ENCODE data around the gene NCKAP1. TPM values are rescaled to one million over a fixed set of nuclear protein-coding genes. Genes with fewer than 3 reads are reported as not detected.

Gene NCKAP1
- total and polyA plus RNA-seq, 2 experiments from 2014 or later = 54.5 to 216 TPM

DNA sequence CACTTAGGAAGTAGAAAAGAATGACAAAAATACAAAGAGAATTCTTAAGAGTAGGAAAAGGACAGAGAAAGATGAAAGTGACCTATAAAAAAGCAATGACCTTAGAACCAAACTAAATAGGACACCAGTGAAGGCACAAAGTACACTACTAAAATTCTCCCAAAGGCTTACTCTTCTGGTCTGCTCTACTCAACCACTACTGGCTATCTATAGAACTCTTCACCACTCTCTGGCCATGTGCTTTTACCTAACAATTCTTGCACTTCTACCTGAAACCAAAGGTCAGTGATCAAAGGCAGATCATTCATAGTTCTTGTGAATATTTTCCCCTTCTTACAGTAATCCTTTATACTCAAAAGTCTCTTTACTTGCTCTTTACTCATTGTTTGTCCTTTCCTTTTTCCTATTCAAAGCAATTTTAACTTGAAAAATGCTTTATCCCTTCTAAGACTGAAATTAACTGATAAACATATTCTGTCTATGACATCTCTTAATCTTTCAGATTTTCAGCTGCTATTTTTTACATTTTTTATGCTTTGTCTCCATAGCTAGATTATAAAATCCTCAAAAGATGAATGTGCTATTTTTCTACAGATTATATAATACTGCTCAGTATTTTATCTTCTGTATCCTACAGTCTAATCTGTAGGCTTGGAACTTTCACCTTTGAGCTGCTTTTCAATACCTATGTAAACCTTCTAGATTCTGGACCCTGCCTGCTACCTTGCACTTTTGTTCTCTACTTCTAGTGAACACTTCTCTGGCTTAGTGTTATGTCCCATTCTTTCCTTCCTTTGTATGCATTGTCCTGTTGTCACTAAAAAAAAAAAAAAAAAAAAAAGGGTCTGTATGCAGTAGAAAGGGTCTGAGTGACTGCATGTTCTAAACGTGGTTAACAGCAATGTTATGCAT is 64.6 kb downstream of the NCKAP1 start:
- TF ChIP-seq, protein P1, sequence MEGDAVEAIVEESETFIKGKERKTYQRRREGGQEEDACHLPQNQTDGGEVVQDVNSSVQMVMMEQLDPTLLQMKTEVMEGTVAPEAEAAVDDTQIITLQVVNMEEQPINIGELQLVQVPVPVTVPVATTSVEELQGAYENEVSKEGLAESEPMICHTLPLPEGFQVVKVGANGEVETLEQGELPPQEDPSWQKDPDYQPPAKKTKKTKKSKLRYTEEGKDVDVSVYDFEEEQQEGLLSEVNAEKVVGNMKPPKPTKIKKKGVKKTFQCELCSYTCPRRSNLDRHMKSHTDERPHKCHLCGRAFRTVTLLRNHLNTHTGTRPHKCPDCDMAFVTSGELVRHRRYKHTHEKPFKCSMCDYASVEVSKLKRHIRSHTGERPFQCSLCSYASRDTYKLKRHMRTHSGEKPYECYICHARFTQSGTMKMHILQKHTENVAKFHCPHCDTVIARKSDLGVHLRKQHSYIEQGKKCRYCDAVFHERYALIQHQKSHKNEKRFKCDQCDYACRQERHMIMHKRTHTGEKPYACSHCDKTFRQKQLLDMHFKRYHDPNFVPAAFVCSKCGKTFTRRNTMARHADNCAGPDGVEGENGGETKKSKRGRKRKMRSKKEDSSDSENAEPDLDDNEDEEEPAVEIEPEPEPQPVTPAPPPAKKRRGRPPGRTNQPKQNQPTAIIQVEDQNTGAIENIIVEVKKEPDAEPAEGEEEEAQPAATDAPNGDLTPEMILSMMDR (IDR thresholded peaks at IDR 0.05; ENCODE audit: poor library complexity) = no peak
- TF ChIP-seq EZH2 (IDR thresholded peaks at IDR 0.05; ENCODE audit: borderline replicate concordance) = no peak
- no peak for TF ChIP-seq EZH2phosphoT487 (IDR thresholded peaks at IDR 0.05; ENCODE audit: low read depth, severe bottlenecking, unreplicated experiment)
- Histone ChIP-seq H3K4me2 (no peak overlapping the region), H3K4me1 (ENCODE audit: insufficient read depth) (no peaks in the 10 kb centered on the region), H2AFZ (no peak overlapping the region), H3K79me2 (peaks cover 32% of the 10 kb centered on the region), H3K4me3 (no peak overlapping the region), H3K9me3 (ENCODE audit: low read depth) (peaks cover 5% of the 10 kb centered on the region), H3K9me2 (replicated peaks; ENCODE audit: insufficient read depth) (no peaks in the 10 kb centered on the region), H3K27ac (no peak overlapping the region), H3K36me3 (replicated peaks; ENCODE audit: insufficient read depth, low read depth) (no peaks in the 10 kb centered on the region), H4K20me1 (ENCODE audit: insufficient read depth, poor library complexity, severe bottlenecking) (no peaks in the 10 kb centered on the region), H3K27me3 (no peaks in the 10 kb centered on the region)
- WGBS (ENCODE audit: low lambda C conversion rate, missing lambda C conversion rate) = 62% methylated on average over 1 of the region's 1 CpG
- DNase-seq (ENCODE audit: low spot score) = no peak

DNA sequence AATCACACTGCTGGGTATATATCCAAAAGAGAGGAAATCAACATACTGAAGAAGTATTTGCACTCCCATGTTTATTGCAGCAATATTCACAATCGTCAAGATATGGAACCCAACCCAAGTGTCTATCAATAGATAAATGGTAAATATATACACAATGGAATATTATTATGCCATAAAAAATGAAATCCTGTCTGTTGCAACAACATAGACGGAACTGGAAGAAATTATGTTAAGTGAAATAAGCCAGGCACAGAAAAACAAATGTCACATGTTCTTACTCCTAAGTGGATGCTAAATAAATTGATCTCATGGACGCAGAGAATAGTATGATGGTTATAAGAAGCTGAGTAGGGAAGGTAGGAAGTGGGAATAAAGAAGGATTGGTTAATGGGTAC is 65.7 kb downstream of the NCKAP1 start:
- TF ChIP-seq EZH2 (IDR thresholded peaks at IDR 0.05; ENCODE audit: borderline replicate concordance) (no peak), EZH2phosphoT487 (IDR thresholded peaks at IDR 0.05; ENCODE audit: low read depth, severe bottlenecking, unreplicated experiment) (no peak)
- TF ChIP-seq, protein P1 (IDR thresholded peaks at IDR 0.05; ENCODE audit: poor library complexity) = no peak
- Histone ChIP-seq H3K4me3 (no peak overlapping the region), H3K27me3 (no peaks in the 10 kb centered on the region), H4K20me1 (ENCODE audit: insufficient read depth, poor library complexity, severe bottlenecking) (no peaks in the 10 kb centered on the region), H3K9me2 (replicated peaks; ENCODE audit: insufficient read depth) (no peaks in the 10 kb centered on the region), H3K79me2 (peaks cover 36% of the 10 kb centered on the region), H3K36me3 (replicated peaks; ENCODE audit: insufficient read depth, low read depth) (peaks cover 7% of the 10 kb centered on the region), H3K4me2 (no peak overlapping the region), H2AFZ (no peak overlapping the region), H3K4me1 (ENCODE audit: insufficient read depth) (no peaks in the 10 kb centered on the region), H3K27ac (no peak overlapping the region), H3K9me3 (ENCODE audit: low read depth) (peaks cover 5% of the 10 kb centered on the region)
- 94% methylated on average over 3 of the region's 3 CpGs for WGBS (ENCODE audit: low lambda C conversion rate, missing lambda C conversion rate)
- no peak for DNase-seq (ENCODE audit: low spot score)

DNA sequence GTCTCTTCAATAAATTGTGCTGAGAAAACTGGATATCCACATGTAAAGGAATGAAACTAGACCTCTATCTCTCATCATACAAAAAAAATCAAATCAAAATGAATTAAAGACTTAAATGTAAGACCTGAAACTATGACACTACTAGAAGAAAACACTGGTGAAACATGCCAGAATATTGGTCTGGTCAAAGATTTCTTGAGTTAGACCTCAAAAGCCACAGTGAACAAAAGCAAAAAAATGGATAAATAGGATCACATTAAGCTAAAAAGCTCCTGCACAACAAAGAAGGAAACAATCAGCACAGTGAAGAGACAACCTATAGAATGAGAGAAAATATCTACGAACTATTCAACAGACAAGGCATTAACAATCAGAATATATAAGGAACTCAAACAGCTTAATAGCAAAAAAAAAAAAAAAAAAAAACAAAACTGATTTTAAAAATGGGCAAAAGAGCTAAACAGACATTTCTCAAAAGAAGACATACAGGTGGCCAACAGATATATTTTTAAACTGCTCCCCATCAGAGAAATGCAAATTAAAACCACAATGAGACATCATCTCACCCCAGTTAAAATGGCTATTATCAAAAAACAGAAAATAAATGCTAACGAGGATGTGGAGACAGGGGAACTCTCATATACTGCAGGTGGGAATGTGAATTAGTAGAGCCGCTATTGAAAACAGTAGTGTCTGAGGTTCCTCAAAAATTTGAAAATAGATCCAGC is 66.3 kb downstream of the NCKAP1 start:
- no peak overlapping the region for H3K4me2 ChIP-seq
- H3K4me1 ChIP-seq (ENCODE audit: insufficient read depth) = no peaks in the 10 kb centered on the region
- no peaks in the 10 kb centered on the region for H3K9me2 ChIP-seq (replicated peaks; ENCODE audit: insufficient read depth)
- TF ChIP-seq EZH2 (IDR thresholded peaks at IDR 0.05; ENCODE audit: borderline replicate concordance) (no peak), EZH2phosphoT487 (IDR thresholded peaks at IDR 0.05; ENCODE audit: low read depth, severe bottlenecking, unreplicated experiment) (no peak)
- TF ChIP-seq, protein P1 (IDR thresholded peaks at IDR 0.05; ENCODE audit: poor library complexity) = no peak
- no peak for DNase-seq (ENCODE audit: low spot score)
- peaks cover 41% of the 10 kb centered on the region for H3K79me2 ChIP-seq
- H2AFZ ChIP-seq = no peak overlapping the region
- 100% methylated on average over 3 of the region's 3 CpGs for WGBS (ENCODE audit: low lambda C conversion rate, missing lambda C conversion rate)
- peaks cover 5% of the 10 kb centered on the region for H3K9me3 ChIP-seq (ENCODE audit: low read depth)
- H3K36me3 ChIP-seq (replicated peaks; ENCODE audit: insufficient read depth, low read depth) = peaks cover 9% of the 10 kb centered on the region
- no peak overlapping the region for H3K4me3 ChIP-seq
- H3K27me3 ChIP-seq = no peaks in the 10 kb centered on the region
- no peak overlapping the region for H3K27ac ChIP-seq
- no peaks in the 10 kb centered on the region for H4K20me1 ChIP-seq (ENCODE audit: insufficient read depth, poor library complexity, severe bottlenecking)
